Measurements from ENCODE around the gene BORCS6. TPM values are rescaled to one million over a fixed set of nuclear protein-coding genes. Genes with fewer than 3 reads are reported as not detected.

The BORCS6 gene
- total and polyA plus RNA-seq, 2 of the 13 experiments (the other 11 are each of a cell fraction or from before 2014, with no cell fraction given), result 2.0 to 5.1 TPM

- TF ChIP-seq ADNP (CRISPR knock-in tag; IDR thresholded peaks at IDR 0.05) (0 out of 2 replicates have a peak, but pooled peaks have one; percentile 6), TAF1 (CRISPR knock-in tag; IDR thresholded peaks at IDR 0.05) (no peak; the same call in 1 of the 2 replicates), ZNF335 (CRISPR knock-in tag; IDR thresholded peaks at IDR 0.05) (no peak), NFATC3 (CRISPR knock-in tag; IDR thresholded peaks at IDR 0.05) (no peak), ZNF598 (CRISPR knock-in tag; IDR thresholded peaks at IDR 0.05; ENCODE audit: borderline replicate concordance) (no peak), KAT7 (CRISPR knock-in tag; IDR thresholded peaks at IDR 0.05; ENCODE audit: borderline replicate concordance) (no peak), TBX2 (CRISPR knock-in tag; IDR thresholded peaks at IDR 0.05; ENCODE audit: borderline replicate concordance) (0 out of 2 replicates have a peak, but pooled peaks have one; percentile 5), SMAD1 (CRISPR knock-in tag; IDR thresholded peaks at IDR 0.05; ENCODE audit: borderline replicate concordance, low read depth) (0 out of 2 replicates have a peak, but pooled peaks have one; percentile 22), MXI1 (IDR thresholded peaks at IDR 0.05; ENCODE audit: borderline replicate concordance, low read depth, low read length) (0 out of 3 replicates have a peak, but pooled peaks have one; percentile 26), ZNF263 (CRISPR knock-in tag; IDR thresholded peaks at IDR 0.05) (0 out of 2 replicates have a peak, but pooled peaks have one; percentile 17), ZBTB46 (CRISPR knock-in tag; IDR thresholded peaks at IDR 0.05; ENCODE audit: borderline replicate concordance) (0 out of 2 replicates have a peak, but pooled peaks have one; percentile 50), ATF7 (IDR thresholded peaks at IDR 0.05) (no peak), ATF7 (CRISPR knock-in tag; IDR thresholded peaks at IDR 0.05) (no peak), ZNF124 (CRISPR knock-in tag; IDR thresholded peaks at IDR 0.05) (no peak)
- TF ChIP-seq, protein P1, sequence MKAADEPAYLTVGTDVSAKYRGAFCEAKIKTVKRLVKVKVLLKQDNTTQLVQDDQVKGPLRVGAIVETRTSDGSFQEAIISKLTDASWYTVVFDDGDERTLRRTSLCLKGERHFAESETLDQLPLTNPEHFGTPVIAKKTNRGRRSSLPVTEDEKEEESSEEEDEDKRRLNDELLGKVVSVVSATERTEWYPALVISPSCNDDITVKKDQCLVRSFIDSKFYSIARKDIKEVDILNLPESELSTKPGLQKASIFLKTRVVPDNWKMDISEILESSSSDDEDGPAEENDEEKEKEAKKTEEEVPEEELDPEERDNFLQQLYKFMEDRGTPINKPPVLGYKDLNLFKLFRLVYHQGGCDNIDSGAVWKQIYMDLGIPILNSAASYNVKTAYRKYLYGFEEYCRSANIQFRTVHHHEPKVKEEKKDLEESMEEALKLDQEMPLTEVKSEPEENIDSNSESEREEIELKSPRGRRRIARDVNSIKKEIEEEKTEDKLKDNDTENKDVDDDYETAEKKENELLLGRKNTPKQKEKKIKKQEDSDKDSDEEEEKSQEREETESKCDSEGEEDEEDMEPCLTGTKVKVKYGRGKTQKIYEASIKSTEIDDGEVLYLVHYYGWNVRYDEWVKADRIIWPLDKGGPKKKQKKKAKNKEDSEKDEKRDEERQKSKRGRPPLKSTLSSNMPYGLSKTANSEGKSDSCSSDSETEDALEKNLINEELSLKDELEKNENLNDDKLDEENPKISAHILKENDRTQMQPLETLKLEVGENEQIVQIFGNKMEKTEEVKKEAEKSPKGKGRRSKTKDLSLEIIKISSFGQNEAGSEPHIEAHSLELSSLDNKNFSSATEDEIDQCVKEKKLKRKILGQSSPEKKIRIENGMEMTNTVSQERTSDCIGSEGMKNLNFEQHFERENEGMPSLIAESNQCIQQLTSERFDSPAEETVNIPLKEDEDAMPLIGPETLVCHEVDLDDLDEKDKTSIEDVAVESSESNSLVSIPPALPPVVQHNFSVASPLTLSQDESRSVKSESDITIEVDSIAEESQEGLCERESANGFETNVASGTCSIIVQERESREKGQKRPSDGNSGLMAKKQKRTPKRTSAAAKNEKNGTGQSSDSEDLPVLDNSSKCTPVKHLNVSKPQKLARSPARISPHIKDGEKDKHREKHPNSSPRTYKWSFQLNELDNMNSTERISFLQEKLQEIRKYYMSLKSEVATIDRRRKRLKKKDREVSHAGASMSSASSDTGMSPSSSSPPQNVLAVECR (CRISPR knock-in tag; IDR thresholded peaks at IDR 0.05; ENCODE audit: borderline replicate concordance), result 0 out of 2 replicates have a peak, but pooled peaks have one; percentile 2
- TF ChIP-seq, protein P2, sequence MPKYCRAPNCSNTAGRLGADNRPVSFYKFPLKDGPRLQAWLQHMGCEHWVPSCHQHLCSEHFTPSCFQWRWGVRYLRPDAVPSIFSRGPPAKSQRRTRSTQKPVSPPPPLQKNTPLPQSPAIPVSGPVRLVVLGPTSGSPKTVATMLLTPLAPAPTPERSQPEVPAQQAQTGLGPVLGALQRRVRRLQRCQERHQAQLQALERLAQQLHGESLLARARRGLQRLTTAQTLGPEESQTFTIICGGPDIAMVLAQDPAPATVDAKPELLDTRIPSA (CRISPR knock-in tag; IDR thresholded peaks at IDR 0.05; ENCODE audit: borderline replicate concordance), result 0 out of 2 replicates have a peak, but pooled peaks have one; percentile 39
- TF ChIP-seq, protein P3, sequence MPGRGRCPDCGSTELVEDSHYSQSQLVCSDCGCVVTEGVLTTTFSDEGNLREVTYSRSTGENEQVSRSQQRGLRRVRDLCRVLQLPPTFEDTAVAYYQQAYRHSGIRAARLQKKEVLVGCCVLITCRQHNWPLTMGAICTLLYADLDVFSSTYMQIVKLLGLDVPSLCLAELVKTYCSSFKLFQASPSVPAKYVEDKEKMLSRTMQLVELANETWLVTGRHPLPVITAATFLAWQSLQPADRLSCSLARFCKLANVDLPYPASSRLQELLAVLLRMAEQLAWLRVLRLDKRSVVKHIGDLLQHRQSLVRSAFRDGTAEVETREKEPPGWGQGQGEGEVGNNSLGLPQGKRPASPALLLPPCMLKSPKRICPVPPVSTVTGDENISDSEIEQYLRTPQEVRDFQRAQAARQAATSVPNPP (CRISPR knock-in tag; IDR thresholded peaks at IDR 0.05), result no peak
These were observed 804 bp downstream of the BORCS6 start (continued) for GRCh38 chr17:8189041-8189710.

All from HepG2 (cell line).